GM11168 (cell line): Measurements from ENCODE around the gene KRTAP2-1.
"Not testable (repeated sequence)": the region's sequence is repeated elsewhere in the genome, so short reads cannot be mapped to it uniquely, and the experiment has no call there.

ENCODE experiments used
- in situ Hi-C: fragments of 300-500 bp; cut with MboI; formaldehyde crosslinking; loops from one replicate; pipeline ENCODE4 v1.12.0; 2022; ENCODE audit warnings: low sequenced_read_pairs; ENCODE audit not compliant: unreplicated experiment

KRTAP2-1 gene

GRCh38 chr17:41059276-41060051, 12.3 kb upstream of the KRTAP2-1 start:
- in situ Hi-C loops = not testable (repeated sequence)

- in situ Hi-C loops = no loop called here
These were observed 11.6 kb upstream of the KRTAP2-1 start for GRCh38 chr17:41058741-41059140.

GRCh38 chr17:41057547-41057946, 10.4 kb upstream of the KRTAP2-1 start:
- in situ Hi-C loops = no loop called here

GRCh38 chr17:41055130-41055529, 8.0 kb upstream of the KRTAP2-1 start, which contains the start of gene KRTAP2-2:
TSS of gene KRTAP2-2 (minus strand) at chr17:41055230. CDS start at chr17:41055211, 19 bp downstream.
- in situ Hi-C loops = not testable (repeated sequence)

- in situ Hi-C loops = not testable (repeated sequence)
These were observed 7.4 kb upstream of the KRTAP2-1 start for GRCh38 chr17:41054556-41054955.

GRCh38 chr17:41054025-41054424, 6.9 kb upstream of the KRTAP2-1 start:
- in situ Hi-C loops = no loop called here

- in situ Hi-C loops = no loop called here
These were observed 5.5 kb upstream of the KRTAP2-1 start for GRCh38 chr17:41052566-41052965.

- in situ Hi-C loops = no loop called here
These were observed 2.0 kb upstream of the KRTAP2-1 start for GRCh38 chr17:41049110-41049509.

- in situ Hi-C loops = no loop called here
These were observed 1.3 kb upstream of the KRTAP2-1 start for GRCh38 chr17:41048441-41048840.

GRCh38 chr17:41042953-41043352, 4.2 kb downstream of the KRTAP2-1 start:
- in situ Hi-C loops = no loop called here

- in situ Hi-C loops = not testable (repeated sequence)
These were observed 6.1 kb downstream of the KRTAP2-1 start, which contains the start of gene KRTAP1-1 for GRCh38 chr17:41040783-41041571. TSS of gene KRTAP1-1 (minus strand) at chr17:41041450. CDS start at chr17:41041397, 53 bp downstream.

GRCh38 chr17:41037853-41038350, 9.2 kb downstream of the KRTAP2-1 start:
- in situ Hi-C loops = no loop called here

GRCh38 chr17:41034346-41034935, 12.7 kb downstream of the KRTAP2-1 start, which contains the start of gene KRTAP1-3:
TSS of gene KRTAP1-3 (minus strand) at chr17:41034874. CDS start at chr17:41034821, 53 bp downstream.
- in situ Hi-C loops = not testable (repeated sequence)

GRCh38 chr17:41029633-41030245, 17.4 kb downstream of the KRTAP2-1 start, which contains the start of gene KRTAP1-4:
TSS of gene KRTAP1-4 (minus strand) at chr17:41030195. CDS start at chr17:41030078, 117 bp downstream.
- in situ Hi-C loops = no loop called here

- in situ Hi-C loops = no loop called here
These were observed 20.2 kb downstream of the KRTAP2-1 start, which contains the start of gene KRTAP1-5 for GRCh38 chr17:41026715-41027471. TSS of gene KRTAP1-5 (minus strand) at chr17:41027208. CDS start at chr17:41027155, 53 bp downstream.

- in situ Hi-C loops = no loop called here
These were observed 22.4 kb downstream of the KRTAP2-1 start for GRCh38 chr17:41024697-41025096.

GRCh38 chr17:41020336-41020735, 26.8 kb downstream of the KRTAP2-1 start:
- in situ Hi-C loops = no loop called here

GRCh38 chr17:41019415-41019814, 27.7 kb downstream of the KRTAP2-1 start:
- in situ Hi-C loops = no loop called here

GRCh38 chr17:41018541-41018940, 28.6 kb downstream of the KRTAP2-1 start:
- in situ Hi-C loops = no loop called here
